Body of pancreas (tissue), 4 donors: ENCODE measurements around the gene HES5.

Source experiments
- CTCF ChIP-seq, 7 experiments: fragments of 450-650 bp in 4 of 7; fragments of 200-600 bp in 3 of 7; sonication (generic) in 3 of 7; IDR thresholded peaks; one replicate each; pipeline ENCODE4 v1.5.1; 2016 to 2019; ENCODE audit warnings: antibody characterized with exemption in 7 of 7
- POLR2A ChIP-seq, 3 donors: fragments of 450-650 bp; IDR thresholded peaks; one replicate each; pipeline ENCODE4 v1.6.1; 2016; ENCODE audit warnings: antibody characterized with exemption in 3 of 3, mild to moderate bottlenecking in 2 of 3

- no peak for TF ChIP-seq CTCF (IDR thresholded peaks at IDR 0.05)
- no peak for TF ChIP-seq POLR2A (IDR thresholded peaks at IDR 0.05)
Measured at GRCh38 chr1:2497891-2498290, 32.2 kb downstream of the HES5 start.
